Mesenchymal stem cell (in vitro differentiated cells and primary cell): ENCODE data around the gene PLEKHG4B.
A peak's percentile ranks its signal among the peaks of the same experiment; 100 is the strongest.

Experiments
- DNase-seq: peaks from one replicate; pipeline ENCODE4 v3.0.0-alpha.2; 2013
- H2AFZ ChIP-seq: one replicate; pipeline ENCODE4 v1.6.1; 2013; ENCODE audit warnings: low read depth, mild to moderate bottlenecking, control low read depth, inconsistent platforms, low read length, moderate library complexity
- H2AK5ac ChIP-seq: 2 replicates; pipeline ENCODE4 v1.6.1; 2013; ENCODE audit warnings: low read length, moderate library complexity, mild to moderate bottlenecking, inconsistent platforms; ENCODE audit not compliant: severe bottlenecking
- H2BK120ac ChIP-seq: one replicate; pipeline ENCODE4 v1.6.1; 2013; ENCODE audit warnings: low read depth, mild to moderate bottlenecking, inconsistent platforms, low read length, moderate library complexity
- H2BK12ac ChIP-seq, 2 experiments: one replicate each; pipeline ENCODE4 v1.6.1; 2013; ENCODE audit warnings: inconsistent platforms in 2 of 2, low read length in 2 of 2, mild to moderate bottlenecking in 2 of 2, moderate library complexity in 2 of 2, control low read depth in 1 of 2
- H2BK15ac ChIP-seq: one replicate; pipeline ENCODE4 v1.6.1; 2013; ENCODE audit warnings: mild to moderate bottlenecking, low read depth, inconsistent platforms; ENCODE audit not compliant: poor library complexity, severe bottlenecking
- H2BK5ac ChIP-seq: 2 replicates; pipeline ENCODE4 v1.6.1; 2013; ENCODE audit warnings: low read depth, mild to moderate bottlenecking, low read length, control low read depth, inconsistent platforms; ENCODE audit not compliant: poor library complexity, severe bottlenecking
- H3K14ac ChIP-seq, 2 experiments: one replicate each; pipeline ENCODE4 v1.6.1; 2013; ENCODE audit warnings: inconsistent platforms in 2 of 2, low read length in 2 of 2, control low read depth in 1 of 2, mild to moderate bottlenecking in 1 of 2, moderate library complexity in 1 of 2
- H3K18ac ChIP-seq, 2 experiments: one replicate each; pipeline ENCODE4 v1.6.1; 2013; ENCODE audit warnings: inconsistent platforms in 2 of 2, low read length in 2 of 2, control low read depth in 1 of 2, low read depth in 1 of 2, mild to moderate bottlenecking in 1 of 2
- H3K23ac ChIP-seq, 2 experiments: one replicate each; pipeline ENCODE4 v1.6.1; 2013; ENCODE audit warnings: inconsistent platforms in 2 of 2, low read length in 2 of 2, mild to moderate bottlenecking in 2 of 2, moderate library complexity in 2 of 2, control low read depth in 1 of 2
- H3K27ac ChIP-seq: 2 replicates; pipeline ENCODE4 v1.5.1; 2013; ENCODE audit warnings: mild to moderate bottlenecking, moderate library complexity, low read length, control low read depth, inconsistent platforms; ENCODE audit not compliant: poor library complexity, severe bottlenecking
- H3K27me3 ChIP-seq, 2 experiments: 2 replicates each; pipeline versions ENCODE4 v1.6.1 to v1.7.0; 2013; ENCODE audit warnings: low read length in 2 of 2, mild to moderate bottlenecking in 2 of 2, moderate library complexity in 2 of 2, control low read depth in 1 of 2, inconsistent platforms in 1 of 2; ENCODE audit not compliant: control insufficient read depth in 1 of 2, insufficient read depth in 1 of 2
- H3K36me3 ChIP-seq, 2 experiments: 2 replicates each; pipeline versions ENCODE4 v1.6.1 to v1.7.0; 2013; ENCODE audit warnings: low read length in 2 of 2, control low read depth in 1 of 2, inconsistent platforms in 1 of 2, low read depth in 1 of 2, mild to moderate bottlenecking in 1 of 2; ENCODE audit not compliant: insufficient read depth in 2 of 2, control insufficient read depth in 1 of 2
- H3K4ac ChIP-seq, 2 experiments: one replicate each; pipeline ENCODE4 v1.6.1; 2013; ENCODE audit warnings: inconsistent platforms in 2 of 2, low read length in 2 of 2, mild to moderate bottlenecking in 2 of 2, moderate library complexity in 2 of 2, control low read depth in 1 of 2, low read depth in 1 of 2
- H3K4me1 ChIP-seq: 2 replicates; pipeline ENCODE4 v1.6.1; 2013; ENCODE audit warnings: low read depth, low read length, control low read depth; ENCODE audit not compliant: control insufficient read depth, insufficient read depth
- H3K4me2 ChIP-seq: 2 replicates; pipeline ENCODE4 v1.6.1; 2013; ENCODE audit warnings: low read length, mild to moderate bottlenecking, inconsistent platforms; ENCODE audit not compliant: poor library complexity, severe bottlenecking
- H3K4me3 ChIP-seq, 2 experiments: 2 replicates each; pipeline versions ENCODE4 v1.5.1 to v1.7.0; 2013; ENCODE audit warnings: low read length in 2 of 2, mild to moderate bottlenecking in 2 of 2, control low read depth in 1 of 2, low read depth in 1 of 2; ENCODE audit not compliant: insufficient read depth in 1 of 2
- H3K79me1 ChIP-seq: replicated peaks from 2 replicates; pipeline ENCODE4 v1.6.1; 2013; ENCODE audit warnings: mild to moderate bottlenecking, control low read depth, low read length, inconsistent platforms; ENCODE audit not compliant: poor library complexity, severe bottlenecking
- H3K9ac ChIP-seq: 2 replicates; pipeline ENCODE4 v1.7.0; 2013; ENCODE audit warnings: mild to moderate bottlenecking, low read length, moderate library complexity
- H3K9me3 ChIP-seq: 2 replicates; pipeline ENCODE4 v1.7.0; 2013; ENCODE audit warnings: mild to moderate bottlenecking, low read length; ENCODE audit not compliant: control insufficient read depth
- H4K8ac ChIP-seq: one replicate; pipeline ENCODE4 v1.6.1; 2013; ENCODE audit warnings: inconsistent platforms, mild to moderate bottlenecking, low read length, moderate library complexity
- H4K91ac ChIP-seq: one replicate; pipeline ENCODE4 v1.6.1; 2013; ENCODE audit warnings: mild to moderate bottlenecking, low read length, inconsistent platforms
- WGBS: methylation state at CpG from one replicate; pipeline ENCODE4 v1.1.7; 2013; ENCODE audit warnings: mixed read lengths; 5-methylcytosine and 5-hydroxymethylcytosine counted together

Gene PLEKHG4B

DNA sequence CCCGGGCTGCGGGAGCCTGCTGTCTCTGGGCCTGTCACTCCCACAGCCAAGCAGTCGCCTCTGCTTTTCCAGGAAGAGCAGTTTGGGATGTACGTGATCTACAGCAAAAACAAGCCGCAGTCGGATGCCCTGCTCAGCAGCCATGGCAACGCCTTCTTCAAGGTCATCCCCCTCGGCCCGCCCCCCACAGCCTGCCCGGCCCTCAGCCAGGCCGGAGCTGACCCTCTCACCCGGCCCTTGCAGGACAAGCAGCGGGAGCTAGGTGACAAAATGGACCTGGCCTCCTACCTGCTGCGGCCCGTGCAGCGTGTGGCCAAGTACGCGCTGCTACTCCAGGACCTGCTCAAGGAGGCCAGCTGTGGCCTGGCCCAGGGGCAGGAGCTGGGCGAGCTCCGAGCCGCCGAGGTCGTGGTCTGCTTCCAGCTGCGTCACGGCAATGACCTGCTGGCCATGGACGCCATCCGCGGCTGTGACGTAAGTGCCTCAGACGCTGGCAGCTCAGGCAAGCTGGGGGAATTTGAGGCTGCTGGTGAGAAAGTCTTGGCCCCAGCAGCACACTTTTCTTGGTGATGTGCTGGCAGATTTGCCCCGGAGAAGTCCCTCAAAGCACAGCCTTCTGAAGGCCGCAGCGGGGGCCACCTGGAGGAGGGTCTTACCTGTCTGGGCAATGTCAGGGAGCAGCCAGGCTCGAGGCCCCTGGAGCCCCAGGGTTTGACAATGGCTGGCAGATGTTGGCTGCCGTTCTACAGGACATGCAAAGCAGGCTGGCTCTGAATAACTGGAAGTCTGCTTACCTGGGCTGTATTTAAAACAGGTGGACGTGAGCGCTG, 79.2 kb downstream of the PLEKHG4B start:
- no peak overlapping the region for H3K9ac ChIP-seq
- no peak overlapping the region for H3K27ac ChIP-seq
- no peak overlapping the region for H3K18ac ChIP-seq
- H3K27me3 ChIP-seq: peaks cover 0 to 38% of the 10 kb centered on the region in 2 experiments
- 92% methylated on average over 37 of the region's 37 CpGs for WGBS
- no peak overlapping the region for H2AK5ac ChIP-seq
- no peak overlapping the region for H3K4ac ChIP-seq
- no peak for DNase-seq
- H3K9me3 ChIP-seq: no peaks in the 10 kb centered on the region
- H2BK12ac ChIP-seq: peak overlapping the region; percentile 1 to 6
- no peak overlapping the region for H4K8ac ChIP-seq
- H3K23ac ChIP-seq: no peak overlapping the region
- H4K91ac ChIP-seq: peak overlapping the region; percentile 16
- H3K4me1 ChIP-seq: peaks cover 26% of the 10 kb centered on the region
- H3K36me3 ChIP-seq: no peaks in the 10 kb centered on the region
- H3K4me2 ChIP-seq: no peak overlapping the region
- H2BK15ac ChIP-seq: no peak overlapping the region
- no peaks in the 10 kb centered on the region for H3K79me1 ChIP-seq
- no peak overlapping the region for H3K4me3 ChIP-seq
- H3K14ac ChIP-seq: no peak overlapping the region
- H2AFZ ChIP-seq: no peak overlapping the region
- no peak overlapping the region for H2BK5ac ChIP-seq
- no peak overlapping the region for H2BK120ac ChIP-seq

DNA sequence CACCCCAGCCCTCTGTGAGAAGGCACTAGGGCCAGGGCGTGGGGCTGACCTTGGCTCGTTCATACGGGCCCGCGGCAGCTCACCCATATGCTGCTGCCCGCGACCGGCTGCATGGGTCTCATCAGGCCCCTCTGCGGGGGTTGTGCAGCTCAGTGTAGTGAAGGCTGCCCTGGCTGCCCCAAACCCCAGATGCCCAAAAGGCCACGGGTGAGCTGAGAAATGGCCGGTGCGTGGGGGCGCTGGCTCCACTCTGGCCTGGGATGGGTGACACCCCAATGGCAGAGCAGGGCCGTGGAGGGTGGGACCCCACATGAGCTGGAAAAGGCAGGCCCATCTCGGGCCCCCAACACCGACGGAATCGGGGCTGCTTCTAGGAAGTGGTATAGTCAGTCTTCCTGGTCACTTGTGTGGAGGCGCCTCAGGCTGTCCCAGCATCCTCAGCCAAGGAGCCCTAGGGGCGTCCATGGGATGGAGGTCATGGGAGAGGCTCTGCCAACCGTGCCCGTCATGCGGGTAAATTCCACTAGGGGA, 79.9 kb downstream of the PLEKHG4B start:
- Histone ChIP-seq H2BK15ac (no peak overlapping the region), H3K27ac (no peak overlapping the region), H3K79me1 (no peaks in the 10 kb centered on the region), H3K36me3 (no peaks in the 10 kb centered on the region), H4K91ac (no peak overlapping the region), H3K27me3 (peaks cover 0 to 43% of the 10 kb centered on the region in 2 experiments), H3K23ac (no peak overlapping the region), H2BK5ac (no peak overlapping the region), H3K4me1 (peaks cover 24% of the 10 kb centered on the region), H3K4ac (no peak overlapping the region), H3K9me3 (no peaks in the 10 kb centered on the region), H2BK12ac (no peak overlapping the region), H2AK5ac (no peak overlapping the region), H3K4me3 (no peak overlapping the region), H2BK120ac (no peak overlapping the region), H3K14ac (no peak overlapping the region), H4K8ac (no peak overlapping the region), H2AFZ (no peak overlapping the region), H3K18ac (no peak overlapping the region), H3K4me2 (no peak overlapping the region), H3K9ac (no peak overlapping the region)
- WGBS: 88% methylated on average over 23 of the region's 23 CpGs
- no peak for DNase-seq

DNA sequence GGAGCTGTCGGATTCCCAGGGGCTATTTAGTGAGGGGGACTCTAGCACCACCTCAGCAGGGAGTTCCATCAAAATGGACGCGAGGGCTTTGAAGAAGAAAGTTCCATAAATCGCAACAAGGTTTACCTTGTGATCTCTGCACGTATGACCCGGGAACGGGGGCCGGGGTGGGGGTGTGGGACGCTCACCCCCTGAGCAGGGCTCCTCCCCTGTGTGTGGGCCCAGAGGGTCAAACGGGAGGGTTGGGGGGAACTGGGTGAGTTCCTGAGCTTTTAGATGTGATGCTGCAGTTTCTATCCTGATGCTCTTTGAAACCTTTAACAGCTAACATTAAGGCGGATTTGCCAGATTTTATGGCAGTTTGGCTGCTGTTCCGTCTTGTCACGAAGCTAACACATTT, 80.5 kb downstream of the PLEKHG4B start:
- Histone ChIP-seq H3K4me2 (no peak overlapping the region), H2BK5ac (no peak overlapping the region), H3K27ac (no peak overlapping the region), H3K9me3 (no peaks in the 10 kb centered on the region), H3K27me3 (peaks cover 0 to 47% of the 10 kb centered on the region in 2 experiments), H3K4me3 (no peak overlapping the region), H3K18ac (no peak overlapping the region), H3K14ac (no peak overlapping the region), H3K4ac (no peak overlapping the region), H2BK120ac (no peak overlapping the region), H3K36me3 (no peaks in the 10 kb centered on the region), H3K79me1 (no peaks in the 10 kb centered on the region), H2BK15ac (no peak overlapping the region), H4K8ac (no peak overlapping the region), H3K23ac (no peak overlapping the region), H2BK12ac (no peak overlapping the region), H3K4me1 (peaks cover 23% of the 10 kb centered on the region), H4K91ac (no peak overlapping the region), H3K9ac (no peak overlapping the region), H2AFZ (no peak overlapping the region), H2AK5ac (no peak overlapping the region)
- WGBS: 93% methylated on average over 13 of the region's 13 CpGs
- DNase-seq: no peak

DNA sequence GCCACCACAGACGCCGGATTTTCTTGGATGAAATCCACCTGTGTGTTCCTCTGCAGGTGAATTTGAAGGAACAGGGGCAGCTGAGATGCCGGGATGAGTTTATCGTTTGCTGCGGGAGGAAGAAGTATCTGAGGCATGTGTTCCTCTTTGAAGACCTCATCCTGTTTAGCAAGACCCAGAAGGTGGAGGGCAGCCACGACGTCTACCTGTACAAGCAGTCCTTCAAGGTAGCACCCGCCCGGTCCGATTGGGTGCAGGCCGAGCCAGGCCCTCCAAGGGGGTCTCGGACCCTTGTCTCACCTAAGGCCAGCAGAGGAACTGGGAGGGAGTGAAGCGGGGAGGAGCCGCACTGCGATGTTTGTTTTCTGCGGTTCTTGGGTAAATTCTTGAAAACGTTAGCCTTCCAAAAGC, 80.9 kb downstream of the PLEKHG4B start:
- Histone ChIP-seq H3K36me3 (no peaks in the 10 kb centered on the region), H2AK5ac (no peak overlapping the region), H3K4me2 (no peak overlapping the region), H2BK15ac (no peak overlapping the region), H3K4me1 (peaks cover 19% of the 10 kb centered on the region), H3K27me3 (peaks cover 1 to 52% of the 10 kb centered on the region in 2 experiments), H3K14ac (no peak overlapping the region), H3K4me3 (no peak overlapping the region), H3K79me1 (no peaks in the 10 kb centered on the region), H2AFZ (no peak overlapping the region), H3K4ac (no peak overlapping the region), H3K27ac (no peak overlapping the region), H2BK120ac (no peak overlapping the region), H3K9ac (no peak overlapping the region), H2BK12ac (no peak overlapping the region), H3K9me3 (no peaks in the 10 kb centered on the region), H3K18ac (no peak overlapping the region), H3K23ac (no peak overlapping the region), H4K8ac (no peak overlapping the region), H2BK5ac (no peak overlapping the region), H4K91ac (no peak overlapping the region)
- 82% methylated on average over 17 of the region's 17 CpGs for WGBS
- no peak for DNase-seq
